Lower leg skin (tissue), 4 donors: ENCODE results near the gene EEF2. TPM values are rescaled to one million over a fixed set of nuclear protein-coding genes. Genes with fewer than 3 reads are reported as not detected.

Experiments used
- DNase-seq, 2 donors: peaks; one replicate each; pipeline ENCODE4 v3.0.0-alpha.2; 2019; ENCODE audit warnings: low spot score in 2 of 2
- H3K4me3 ChIP-seq: fragments of 200-600 bp; sonication (generic); 2 replicates; pipeline ENCODE4 v1.5.1; 2017; ENCODE audit warnings: mild to moderate bottlenecking, low read depth; ENCODE audit not compliant: poor library complexity, severe bottlenecking
- CTCF ChIP-seq, 3 donors: fragments of 450-650 bp; IDR thresholded peaks; one replicate each; pipeline ENCODE4 v1.5.1; 2016; ENCODE audit warnings: antibody characterized with exemption in 3 of 3, mild to moderate bottlenecking in 3 of 3, moderate library complexity in 2 of 3
- POLR2A ChIP-seq, 2 donors: fragments of 450-650 bp; IDR thresholded peaks; one replicate each; pipeline ENCODE4 v1.6.1; 2016 to 2017; ENCODE audit warnings: antibody characterized with exemption in 2 of 2, mild to moderate bottlenecking in 1 of 2, moderate library complexity in 1 of 2
- WGBS, 2 donors: methylation state at CpG; one replicate each; pipeline ENCODE4 v1.1.5; 2018; 5-methylcytosine and 5-hydroxymethylcytosine counted together
- intact Hi-C: fragments of 100-400 bp; cut with DNase I; formaldehyde crosslinking; loops from one replicate; pipeline ENCODE4 v1.15.0; 2023; ENCODE audit warnings: low total_unique reads
- total RNA-seq, 4 donors: library from RNA; depleted of rRNA; stranded (reverse); fragments of >200 nt; gene quantifications; one replicate each; pipeline ENCODE4 v1.1.0, GENCODE V29; 2016

Gene EEF2
- total RNA-seq, 4 donors from 2014 or later: 2,068 to 2,517 (median 2,443) TPM

GRCh38 chr19:3987619-3988371 lies 2.5 kb upstream of the EEF2 start:
- peak in 1 of 3 donors; percentile 83 for TF ChIP-seq CTCF (IDR thresholded peaks at IDR 0.05)
- TF ChIP-seq POLR2A (IDR thresholded peaks at IDR 0.05): no peak
- peak; percentile 75 to 94 for DNase-seq
- intact Hi-C loops: no loop called here
- no peak overlapping the region for H3K4me3 ChIP-seq
- WGBS, 2 donors: 9 to 11% methylated on average over 28 to 30 of the region's 30 CpGs

- DNase-seq: no peak
Measured at GRCh38 chr19:3986260-3987041, 1.2 kb upstream of the EEF2 start.

GRCh38 chr19:3985643-3986259 lies 488 bp upstream of the EEF2 start:
- H3K4me3 ChIP-seq: no peak overlapping the region
- DNase-seq: peak in 1 of 2 donors; percentile 15
- WGBS, 2 donors: 2 to 3% methylated on average over 17 to 19 of the region's 19 CpGs
- intact Hi-C loops: no loop called here
- TF ChIP-seq CTCF (IDR thresholded peaks at IDR 0.05) (no peak), POLR2A (IDR thresholded peaks at IDR 0.05) (no peak)

More at GRCh38 chr19:3986260-3987041, 1.2 kb upstream of the EEF2 start:
- TF ChIP-seq POLR2A (IDR thresholded peaks at IDR 0.05) (no peak), CTCF (IDR thresholded peaks at IDR 0.05) (no peak)
- no peak overlapping the region for H3K4me3 ChIP-seq
- 2% methylated on average over 21 of the region's 21 CpGs for WGBS, 2 donors
- intact Hi-C loops: no loop called here

GRCh38 chr19:3984584-3984907 lies 717 bp downstream of the EEF2 start:
- DNase-seq: peak in 1 of 2 donors; percentile 17
- intact Hi-C loops: no loop called here
- peak overlapping the region; percentile 99 for H3K4me3 ChIP-seq
- TF ChIP-seq POLR2A (IDR thresholded peaks at IDR 0.05): no peak
- no peak for TF ChIP-seq CTCF (IDR thresholded peaks at IDR 0.05)
- 1 to 2% methylated on average over 10 of the region's 10 CpGs for WGBS, 2 donors

- peak overlapping the region; percentile 99 for H3K4me3 ChIP-seq
- TF ChIP-seq CTCF (IDR thresholded peaks at IDR 0.05): no peak
- no peak for TF ChIP-seq POLR2A (IDR thresholded peaks at IDR 0.05)
- peak in 1 of 2 donors; percentile 19 for DNase-seq
- WGBS, 2 donors: 21 to 26% methylated on average over 11 to 29 of the region's 30 CpGs
- intact Hi-C loops: no loop called here
Measured at GRCh38 chr19:3983936-3984583, 1.2 kb downstream of the EEF2 start.
